NCI-H2196 (cell line): Measurements from ENCODE around the gene ATG9A.
"Not testable (repeated sequence)": the region's sequence is repeated elsewhere in the genome, so short reads cannot be mapped to it uniquely, and the experiment has no call there.

Experiments
- DNase-seq: peaks from one replicate; lab custom pipeline; 2025; ENCODE audit not compliant: unreplicated experiment; lab: John Stamatoyannopoulos, UW

ATG9A gene, protein sequence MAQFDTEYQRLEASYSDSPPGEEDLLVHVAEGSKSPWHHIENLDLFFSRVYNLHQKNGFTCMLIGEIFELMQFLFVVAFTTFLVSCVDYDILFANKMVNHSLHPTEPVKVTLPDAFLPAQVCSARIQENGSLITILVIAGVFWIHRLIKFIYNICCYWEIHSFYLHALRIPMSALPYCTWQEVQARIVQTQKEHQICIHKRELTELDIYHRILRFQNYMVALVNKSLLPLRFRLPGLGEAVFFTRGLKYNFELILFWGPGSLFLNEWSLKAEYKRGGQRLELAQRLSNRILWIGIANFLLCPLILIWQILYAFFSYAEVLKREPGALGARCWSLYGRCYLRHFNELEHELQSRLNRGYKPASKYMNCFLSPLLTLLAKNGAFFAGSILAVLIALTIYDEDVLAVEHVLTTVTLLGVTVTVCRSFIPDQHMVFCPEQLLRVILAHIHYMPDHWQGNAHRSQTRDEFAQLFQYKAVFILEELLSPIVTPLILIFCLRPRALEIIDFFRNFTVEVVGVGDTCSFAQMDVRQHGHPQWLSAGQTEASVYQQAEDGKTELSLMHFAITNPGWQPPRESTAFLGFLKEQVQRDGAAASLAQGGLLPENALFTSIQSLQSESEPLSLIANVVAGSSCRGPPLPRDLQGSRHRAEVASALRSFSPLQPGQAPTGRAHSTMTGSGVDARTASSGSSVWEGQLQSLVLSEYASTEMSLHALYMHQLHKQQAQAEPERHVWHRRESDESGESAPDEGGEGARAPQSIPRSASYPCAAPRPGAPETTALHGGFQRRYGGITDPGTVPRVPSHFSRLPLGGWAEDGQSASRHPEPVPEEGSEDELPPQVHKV

DNA sequence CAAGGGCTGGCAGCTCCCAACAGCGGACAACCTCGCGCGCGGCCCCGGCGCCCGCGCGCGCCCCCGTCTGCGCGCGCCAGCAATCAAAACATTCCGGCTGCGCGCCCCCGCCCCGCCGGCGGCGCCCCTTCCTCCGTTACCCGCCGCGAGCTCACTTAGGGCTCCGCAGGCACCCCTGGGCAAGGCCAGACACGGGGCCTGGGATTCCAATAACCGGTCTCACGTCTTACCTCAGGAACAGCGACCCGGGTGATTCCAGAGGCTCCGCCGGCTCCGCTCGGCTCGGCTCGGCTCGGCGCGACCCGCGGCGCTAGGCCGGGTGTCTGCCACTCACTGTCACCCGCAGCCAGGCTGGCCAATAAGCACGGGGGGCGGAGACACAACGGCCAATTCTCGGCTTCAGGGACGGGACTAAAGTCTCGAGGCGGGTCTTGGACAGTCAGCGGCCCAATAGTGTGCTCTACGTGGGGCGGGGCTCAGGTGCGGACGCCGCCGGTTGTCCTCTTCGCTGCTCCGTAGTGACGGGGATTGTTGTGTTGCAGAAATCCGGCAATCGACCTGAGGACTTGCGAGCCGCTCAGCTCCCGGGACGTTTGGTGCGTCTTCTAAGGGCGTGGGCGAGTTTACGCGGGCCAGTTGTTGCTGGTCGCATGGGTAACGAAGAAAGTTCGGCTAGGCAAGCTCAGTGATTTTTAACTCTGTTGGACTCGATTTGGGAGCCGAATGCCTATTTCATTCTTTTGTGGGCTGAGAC lies at the start of gene ATG9A, which contains the start of gene ANKZF1:
ATG9A (minus strand) TSS at position 332 of the 754 bp plus-strand sequence. CDS start 1,612 bp downstream, outside the sequence.
ANKZF1 (plus strand) TSS at position 502 of the 754 bp plus-strand sequence. CDS start 452 bp downstream, outside the sequence.
- peak; percentile 98 for DNase-seq

DNA sequence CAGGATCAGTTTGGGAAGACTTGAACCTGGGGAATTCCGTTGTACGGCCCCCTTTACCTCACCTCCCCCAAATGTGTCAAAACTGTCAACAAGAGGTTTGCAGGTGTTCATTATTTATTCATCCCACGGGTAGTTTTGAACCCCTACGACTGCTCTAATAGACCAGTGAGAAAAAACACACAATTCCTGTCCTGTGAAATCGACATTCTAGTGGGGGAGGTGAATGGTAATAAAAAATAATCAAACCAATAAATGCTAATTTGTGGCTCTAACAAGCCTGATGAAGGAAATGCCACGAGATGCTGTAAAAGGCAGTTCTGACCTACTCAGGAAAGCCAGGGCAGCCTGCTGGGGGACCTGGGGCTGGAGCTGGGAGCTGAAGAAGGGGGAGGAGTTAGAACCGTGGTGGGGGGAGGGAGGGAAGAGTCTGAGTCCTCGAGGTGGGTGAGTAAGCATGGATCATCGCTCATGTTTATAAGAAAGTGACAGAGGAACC lies 49.3 kb upstream of the ATG9A start:
- no peak for DNase-seq

DNA sequence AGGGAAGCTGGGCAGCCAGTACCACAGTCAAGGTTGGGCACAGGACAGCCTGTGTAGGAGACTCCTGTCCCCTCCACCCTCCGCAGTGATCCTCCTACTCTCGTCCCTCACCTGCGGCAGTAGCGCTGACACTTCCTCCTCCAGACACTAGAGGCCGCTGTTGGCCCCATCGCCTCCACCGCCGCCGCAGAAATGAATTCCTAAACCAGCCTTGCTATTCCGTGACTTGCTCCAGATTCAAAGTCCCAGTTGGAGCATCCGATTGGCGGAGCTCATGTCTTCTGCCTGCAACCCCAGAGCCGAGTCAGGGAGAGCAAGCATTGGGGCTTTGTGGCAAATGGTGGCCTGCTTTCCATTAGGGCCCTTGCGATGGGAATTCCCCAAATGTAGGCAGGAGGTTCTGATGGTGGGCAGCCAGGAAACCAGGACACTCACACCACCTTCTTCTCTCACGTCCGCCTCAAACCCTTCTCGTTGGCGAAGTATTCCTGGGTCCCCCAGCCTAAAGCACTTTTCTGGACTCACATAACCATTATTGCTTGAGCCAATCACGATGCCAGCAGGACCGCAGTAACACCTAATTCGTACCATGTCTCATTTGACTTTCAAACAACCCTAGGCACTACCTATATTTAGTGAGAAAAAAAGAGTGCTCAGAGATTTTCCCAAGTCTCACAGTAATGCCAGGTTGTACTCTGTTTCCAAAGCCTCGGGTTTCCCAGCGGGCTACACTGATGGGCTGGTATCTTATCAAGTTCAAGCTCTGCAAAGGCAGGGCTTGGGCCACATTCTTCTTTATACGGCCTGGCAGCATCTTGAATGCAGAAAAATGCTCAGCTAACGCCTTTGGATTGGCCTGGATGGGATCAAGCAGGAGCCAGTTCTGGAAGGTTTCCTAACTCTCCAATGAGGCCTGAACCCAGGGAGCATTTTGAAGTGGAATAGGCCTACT lies 48.5 kb upstream of the ATG9A start:
- peak; percentile 79 for DNase-seq

DNA sequence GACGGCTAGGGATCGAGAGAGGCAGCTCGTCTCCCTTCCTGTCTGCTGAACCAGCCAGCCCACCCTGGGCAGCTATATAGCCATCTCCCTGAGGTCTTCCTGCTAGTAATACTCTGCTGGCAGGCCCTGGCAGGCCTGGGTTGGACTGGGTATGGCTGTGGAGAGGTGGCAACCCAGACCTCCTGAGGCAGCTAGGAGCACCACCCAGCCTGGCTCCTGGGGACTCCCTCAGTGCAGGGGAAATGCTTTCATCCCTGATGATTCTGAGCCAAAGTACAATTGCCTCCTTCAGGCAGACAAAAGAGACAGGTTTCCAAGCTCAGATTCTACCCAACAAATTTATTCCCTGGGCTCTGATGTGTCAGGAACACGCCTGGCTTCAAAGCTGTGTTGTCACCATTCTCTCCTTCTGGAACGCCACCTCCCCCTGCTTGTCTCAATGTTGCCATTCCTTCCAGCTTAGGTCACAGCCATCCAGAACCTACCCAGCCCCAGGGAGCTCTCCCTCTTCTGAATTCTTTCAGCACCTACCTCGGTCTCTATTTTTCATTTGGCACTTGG lies 45.0 kb upstream of the ATG9A start:
- DNase-seq = peak; percentile 37

DNA sequence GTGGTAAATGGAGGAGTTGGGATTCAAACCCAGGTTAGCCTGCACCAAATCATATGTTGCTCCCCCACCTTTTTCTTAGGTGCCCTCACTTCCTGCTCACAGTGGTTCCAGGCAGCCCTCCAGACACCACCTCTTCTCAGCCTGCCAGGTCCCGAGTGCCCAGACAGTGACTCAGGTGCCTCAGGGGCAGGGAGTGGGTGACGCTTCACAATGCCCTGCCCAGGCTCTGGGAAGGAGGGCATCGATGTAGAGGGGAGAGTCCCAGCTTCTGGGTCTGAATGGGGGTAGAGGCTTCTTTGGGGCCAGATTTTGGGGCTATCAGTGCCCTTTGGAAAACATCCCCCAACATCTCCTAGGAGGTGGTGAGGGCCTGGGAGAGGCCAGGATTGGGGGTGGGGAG lies 44.5 kb upstream of the ATG9A start:
- no peak for DNase-seq

DNA sequence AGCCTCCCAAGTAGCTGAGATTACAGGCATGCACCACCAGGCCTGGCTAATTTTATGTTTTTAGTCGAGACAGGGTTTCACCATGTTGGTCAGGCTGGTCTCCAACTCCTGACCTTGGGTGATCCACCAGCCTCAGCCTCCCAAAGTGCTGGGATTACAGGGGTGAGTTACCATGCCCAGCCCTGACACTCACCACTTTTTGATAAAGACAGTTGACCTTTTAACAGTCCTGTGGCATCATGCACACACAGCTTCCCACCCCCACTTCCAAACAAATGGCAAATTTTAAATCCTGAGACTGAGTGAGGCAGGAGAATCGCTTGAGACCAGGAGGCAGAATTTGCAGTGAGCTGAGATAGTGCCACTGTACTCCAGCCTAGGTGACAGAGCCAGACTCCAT lies 43.6 kb upstream of the ATG9A start:
- DNase-seq = no peak

DNA sequence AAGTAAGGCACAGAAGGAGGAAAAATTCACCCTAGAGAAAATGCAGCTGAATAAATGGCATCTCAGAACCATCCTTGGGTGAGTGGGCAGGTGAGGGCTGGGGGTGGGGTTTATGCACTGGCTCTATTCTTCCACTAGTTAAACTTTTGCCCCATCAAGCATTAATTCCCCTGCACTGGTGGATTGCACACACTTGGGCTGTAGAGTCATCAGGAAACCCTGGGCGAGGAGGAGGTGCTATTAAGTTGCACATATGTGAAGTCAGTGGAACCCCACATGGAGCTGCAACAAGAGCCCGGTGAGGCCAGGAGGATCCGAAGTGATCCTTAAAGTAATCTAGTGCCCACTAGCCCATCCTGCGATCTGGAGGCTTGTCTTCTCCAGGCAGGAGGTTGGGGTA lies 42.9 kb upstream of the ATG9A start:
- DNase-seq = no peak

DNA sequence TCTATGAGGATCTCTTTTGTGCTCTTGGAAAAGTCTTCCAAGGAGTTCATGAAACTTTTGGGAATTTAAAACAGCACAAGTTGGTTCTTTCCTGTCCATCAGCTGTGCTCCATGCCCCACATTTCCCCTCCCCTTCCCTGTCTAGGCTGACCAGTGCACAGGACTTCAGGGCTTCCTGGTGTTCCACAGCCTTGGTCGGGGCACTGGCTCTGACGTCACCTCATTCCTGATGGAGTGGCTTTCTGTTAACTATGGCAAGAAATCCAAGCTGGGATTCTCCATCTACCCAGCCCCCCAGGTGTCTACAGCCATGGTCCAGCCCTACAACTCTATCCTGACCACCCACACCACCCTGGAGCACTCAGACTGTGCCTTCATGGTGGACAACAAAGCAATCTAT lies 41.6 kb upstream of the ATG9A start:
- no peak for DNase-seq

DNA sequence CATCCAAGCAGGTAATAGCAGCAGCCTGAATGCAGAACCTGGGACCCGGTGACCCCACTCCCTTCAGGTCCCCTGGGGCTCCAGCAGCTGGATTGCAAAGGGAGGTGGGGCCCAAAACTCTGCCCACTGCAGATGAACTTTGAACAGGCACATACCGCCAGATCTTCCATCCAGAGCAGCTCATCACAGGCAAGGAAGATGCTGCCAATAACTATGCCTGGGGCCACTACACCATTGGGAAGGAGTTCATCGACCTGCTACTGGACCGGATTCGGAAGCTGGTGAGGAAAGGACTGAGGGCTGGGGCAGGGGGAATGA lies 40.6 kb upstream of the ATG9A start:
- DNase-seq = no peak

DNA sequence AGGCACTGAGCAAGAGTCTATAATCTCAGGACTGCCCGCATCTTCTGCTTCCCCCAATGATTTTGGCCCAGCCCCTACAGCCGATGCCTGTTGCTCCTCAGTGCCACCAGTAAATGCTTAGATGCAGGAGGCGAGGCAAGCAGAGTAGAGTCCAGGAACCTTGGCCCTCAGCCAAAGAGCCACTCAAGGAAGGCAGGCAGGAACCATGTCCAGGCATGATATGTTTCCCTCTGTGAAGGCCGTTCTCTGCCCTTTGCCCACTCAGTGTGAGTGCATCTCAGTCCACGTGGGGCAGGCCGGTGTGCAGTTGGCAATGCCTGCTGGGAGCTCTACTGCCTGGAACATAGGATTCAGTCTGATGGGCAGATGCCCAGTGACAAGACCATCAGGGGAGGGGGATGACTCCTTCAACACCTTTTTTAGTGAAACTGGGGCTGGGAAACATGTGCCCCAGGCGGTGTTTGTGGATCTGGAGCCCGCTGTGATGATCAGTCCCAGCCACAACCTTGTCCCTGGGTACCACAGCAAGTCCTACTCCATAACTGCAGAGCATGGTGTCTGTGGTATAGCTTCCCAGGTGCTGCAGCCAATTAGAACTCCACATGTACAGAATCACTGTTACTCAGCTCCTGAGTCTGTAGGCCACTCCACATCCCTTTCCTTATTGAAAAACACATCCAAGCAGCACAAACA lies 40.1 kb upstream of the ATG9A start:
- DNase-seq = peak; percentile 71

DNA sequence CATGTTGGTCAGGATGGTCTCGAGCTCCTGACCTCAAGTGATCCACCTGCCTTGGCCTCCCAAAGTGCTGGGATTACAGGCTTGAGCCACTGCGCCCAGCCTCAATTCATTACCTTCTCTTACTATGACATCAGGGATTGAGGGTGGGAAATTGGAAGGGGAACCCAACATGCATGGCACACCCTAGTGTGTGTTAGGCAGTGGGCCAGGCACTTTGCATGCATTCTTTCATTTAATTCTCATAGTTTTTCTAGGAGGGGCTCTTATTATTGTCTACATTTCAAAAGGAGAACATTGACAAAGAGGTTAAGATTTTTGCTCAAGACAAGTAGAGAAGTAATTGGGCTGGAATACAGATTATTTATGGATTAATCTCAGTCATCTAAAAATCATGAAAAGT lies 38.9 kb upstream of the ATG9A start:
- no peak for DNase-seq

DNA sequence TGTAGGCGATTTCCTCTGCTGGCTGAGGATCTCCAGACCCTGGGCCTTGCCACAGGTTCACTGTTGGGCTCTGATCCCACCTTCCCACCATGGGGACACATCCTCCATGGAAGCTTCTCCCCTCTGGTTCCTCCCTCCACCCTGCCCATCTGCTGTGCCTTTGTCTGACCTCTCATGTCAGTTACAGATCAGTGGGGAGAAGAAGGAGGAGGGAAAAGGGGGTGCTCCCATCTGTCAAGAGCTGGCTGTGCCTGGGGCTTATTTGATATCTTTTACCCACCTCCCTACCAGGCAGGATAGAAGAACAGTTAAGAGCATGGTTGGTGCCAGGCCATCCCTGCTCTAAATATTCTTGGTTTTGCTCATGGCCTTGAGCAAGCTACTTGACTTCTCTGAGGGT lies 37.5 kb upstream of the ATG9A start:
- no peak for DNase-seq

DNA sequence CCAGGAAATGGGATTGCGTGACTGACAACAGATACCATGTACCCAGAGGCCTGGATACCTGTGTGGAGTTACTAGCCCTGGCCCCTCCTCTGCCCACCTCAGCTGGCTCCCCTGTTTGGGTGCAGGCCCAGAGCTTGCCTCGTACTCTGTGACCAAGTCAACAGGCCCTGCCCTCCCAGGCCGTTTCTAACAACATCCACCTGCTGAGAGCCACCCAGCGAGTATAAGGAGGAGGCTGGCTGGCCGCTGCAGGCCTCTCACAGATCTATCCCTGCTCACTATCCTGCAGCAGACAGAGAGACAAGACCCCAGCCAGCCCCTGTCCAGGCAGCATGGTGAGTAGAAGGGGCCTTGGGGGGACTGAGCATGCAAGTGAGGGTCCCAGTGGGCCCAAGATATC lies 36.8 kb upstream of the ATG9A start:
- DNase-seq = peak; percentile 21

DNA sequence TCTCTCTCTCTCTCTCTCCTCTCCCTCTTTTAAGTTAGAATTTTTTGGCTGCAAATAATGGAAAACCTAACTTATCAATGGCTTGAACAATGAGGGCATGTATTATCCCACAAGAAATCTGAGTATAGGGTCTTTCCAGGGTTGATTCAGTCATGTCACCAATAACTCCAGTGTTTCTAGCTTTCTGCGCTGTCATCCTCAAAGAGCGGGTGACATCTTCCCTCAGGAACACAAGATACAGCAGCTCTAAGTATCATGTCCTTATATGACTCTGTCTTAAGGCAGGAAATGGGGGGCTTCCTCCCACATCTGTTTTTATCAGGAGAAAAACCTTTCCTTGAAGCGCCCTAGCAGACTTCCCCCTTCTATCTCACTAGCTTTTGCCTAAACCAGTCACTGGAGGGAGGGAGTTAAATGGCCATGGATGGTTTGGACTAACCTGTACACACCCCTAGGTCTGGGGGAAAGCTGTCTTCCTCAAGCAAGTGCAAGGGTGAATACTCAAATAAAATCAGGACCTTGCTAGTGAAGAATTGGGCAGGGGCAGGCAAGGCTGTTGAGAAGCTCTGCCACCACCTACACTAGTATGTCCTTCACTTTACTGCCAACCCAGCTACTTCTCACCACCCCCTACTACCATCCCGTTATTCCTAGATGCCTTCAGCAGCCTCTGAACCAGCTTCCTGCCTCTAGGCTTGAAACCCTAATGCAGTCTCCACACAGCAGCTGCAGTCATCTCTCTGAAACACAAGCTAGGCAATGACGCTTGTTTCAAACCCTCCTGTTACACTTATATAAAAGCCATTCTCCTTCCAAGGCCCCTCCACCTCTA lies 31.8 kb upstream of the ATG9A start:
- DNase-seq = no peak

DNA sequence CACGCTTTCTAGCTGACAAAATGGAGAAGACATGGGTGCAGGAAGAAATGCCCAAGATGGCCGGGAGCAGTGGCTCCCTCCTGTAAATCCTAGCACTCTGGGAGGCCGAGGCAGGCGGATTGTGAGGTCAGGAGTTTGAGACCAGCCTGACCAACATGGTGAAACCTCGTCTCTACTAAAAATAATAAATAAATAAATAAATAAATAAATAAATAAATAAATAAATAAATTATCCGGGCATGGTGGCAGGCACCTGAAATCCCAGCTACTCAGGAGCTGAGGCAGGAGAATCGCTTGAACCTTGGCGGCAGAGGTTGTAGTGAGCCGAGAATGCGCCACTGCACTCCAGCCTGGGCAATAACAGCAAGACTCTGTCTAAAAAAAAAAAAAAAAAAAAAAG lies 29.5 kb upstream of the ATG9A start:
- DNase-seq = not testable (repeated sequence)

DNA sequence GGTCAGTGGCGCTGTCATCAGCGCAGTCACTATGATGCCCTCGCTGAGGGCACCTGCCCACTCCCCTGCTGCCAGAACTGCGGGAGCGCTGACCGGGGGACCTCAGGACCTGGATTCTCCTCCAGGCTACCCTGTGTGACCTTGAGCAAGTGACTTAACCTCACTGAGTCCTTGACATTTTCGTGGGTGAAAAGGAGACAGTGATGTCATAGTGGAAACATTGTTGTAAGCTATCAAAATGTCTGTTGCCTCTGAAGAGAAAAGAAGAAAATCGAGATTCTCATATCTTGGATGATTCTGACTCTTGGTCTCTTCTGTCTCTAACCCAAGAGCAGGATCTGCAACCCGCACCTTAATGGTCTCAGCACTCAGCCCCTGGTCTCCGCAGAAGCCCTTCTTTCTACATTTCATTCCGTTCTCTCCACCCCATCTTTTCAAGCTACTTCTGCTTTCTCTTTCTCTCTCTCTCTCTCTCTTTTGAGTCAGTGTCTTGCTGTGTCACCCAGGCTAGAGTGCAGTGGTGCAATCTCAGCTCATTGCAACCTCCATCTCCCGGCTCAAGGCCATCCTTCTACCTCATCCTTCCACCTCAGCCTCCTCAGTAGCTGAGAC lies 25.3 kb upstream of the ATG9A start:
- no peak for DNase-seq

DNA sequence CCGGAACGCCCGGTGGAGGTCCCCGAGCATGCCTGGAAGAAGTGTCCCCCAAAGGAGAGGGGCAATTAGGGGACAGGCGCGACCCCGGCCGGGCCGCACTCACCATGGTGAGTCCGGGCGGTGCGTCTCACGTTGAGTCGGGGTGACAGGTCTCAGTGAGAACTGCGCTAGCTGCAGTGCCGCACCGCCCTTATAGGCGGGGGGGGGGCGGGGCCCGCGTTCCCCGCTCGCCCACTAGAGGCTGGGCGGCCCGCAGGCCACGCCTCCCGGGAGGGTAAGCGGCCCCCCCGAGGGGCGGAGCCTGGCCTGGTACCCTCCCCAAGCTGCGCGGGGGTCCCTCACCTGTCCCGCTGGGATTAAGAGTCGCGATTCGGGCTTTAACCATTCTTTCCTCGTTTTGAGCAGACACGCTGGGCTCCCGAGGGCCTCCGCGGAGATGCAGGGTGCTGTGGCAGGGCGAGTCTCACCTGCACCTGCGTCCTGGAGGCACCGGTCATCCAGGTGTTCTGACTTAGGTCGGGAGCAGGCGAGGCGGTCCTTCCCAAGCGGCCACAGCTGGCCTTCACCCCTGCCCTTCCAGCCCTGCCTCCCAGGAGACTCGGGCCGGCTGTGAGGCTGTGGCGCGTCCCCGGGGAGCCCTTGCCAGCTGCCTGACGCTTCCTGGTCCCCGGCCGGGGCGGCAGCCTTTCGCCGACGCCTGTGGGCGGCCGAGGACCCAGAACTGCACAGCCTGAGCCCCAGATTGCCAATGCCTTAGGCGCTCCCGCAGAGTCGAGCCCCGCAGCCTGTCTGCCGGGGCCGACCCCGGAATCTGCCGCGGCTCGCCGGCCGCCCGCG lies 24.5 kb upstream of the ATG9A start, which contains the start of gene TUBA4A:
TUBA4A (minus strand) TSS at position 166 of the 837 bp plus-strand sequence; CDS start at position 106, 60 bp downstream.
- DNase-seq = peak; percentile 90
